Aorta (tissue), 5 donors: ENCODE results near the gene CYP2C18. TPM values are rescaled to one million over a fixed set of nuclear protein-coding genes. Genes with fewer than 3 reads are reported as not detected.

Source experiments
- ATAC-seq: fragments of 200-7000 bp; cut with Tn5 transposase; one replicate; pipeline ENCODE4 v1.9.1; 2022; ENCODE audit warnings: moderate library complexity; ENCODE audit not compliant: low FRiP score
- DNase-seq, 2 donors: peaks; one replicate each; pipeline ENCODE4 v3.0.0-alpha.2; 2020
- H3K27ac ChIP-seq, 2 donors: one replicate each; pipeline ENCODE4 v1.5.1; 2013; ENCODE audit warnings: low read length in 2 of 2, mild to moderate bottlenecking in 2 of 2, moderate library complexity in 2 of 2, control low read depth in 1 of 2, inconsistent platforms in 1 of 2, low read depth in 1 of 2
- H3K27me3 ChIP-seq, 2 donors: one replicate each; pipeline ENCODE4 v1.6.1; 2013; ENCODE audit warnings: control low read depth in 1 of 2, low read length in 1 of 2, mild to moderate bottlenecking in 1 of 2, moderate library complexity in 1 of 2; ENCODE audit not compliant: insufficient read depth in 2 of 2, control insufficient read depth in 1 of 2
- H3K36me3 ChIP-seq, 2 donors: one replicate each; pipeline ENCODE4 v1.6.1; 2013; ENCODE audit warnings: control low read depth in 1 of 2, low read length in 1 of 2, mild to moderate bottlenecking in 1 of 2; ENCODE audit not compliant: insufficient read depth in 2 of 2, control insufficient read depth in 1 of 2
- H3K4me1 ChIP-seq, 2 donors: one replicate each; pipeline ENCODE4 v1.6.1; 2013; ENCODE audit warnings: low read length in 2 of 2, control low read depth in 1 of 2, mild to moderate bottlenecking in 1 of 2, moderate library complexity in 1 of 2; ENCODE audit not compliant: insufficient read depth in 2 of 2, control insufficient read depth in 1 of 2
- H3K4me3 ChIP-seq, 2 donors: one replicate each; pipeline ENCODE4 v1.5.1; 2013; ENCODE audit warnings: low read length in 2 of 2, control low read depth in 1 of 2, mild to moderate bottlenecking in 1 of 2
- H3K9me3 ChIP-seq: one replicate; pipeline ENCODE4 v1.6.1; 2013; ENCODE audit warnings: mild to moderate bottlenecking, low read length; ENCODE audit not compliant: control insufficient read depth
- WGBS, 2 donors: extraction: QIAGEN DNeasy Blood & Tissue Kit; methylation state at CpG; one replicate each; pipeline ENCODE4 v1.1.7; 2013; 5-methylcytosine and 5-hydroxymethylcytosine counted together
- intact Hi-C, 2 donors: fragments of 100-400 bp; cut with DNase I; formaldehyde crosslinking; loops; one replicate each; pipeline versions ENCODE4 v1.14.2 to v1.15.0; 2022
- polyA plus RNA-seq, 2 donors: library from polyadenylated mRNA; stranded (reverse); fragments of 200-250 nt; gene quantifications; one replicate each; pipeline ENCODE4 v1.2.3, GENCODE V29; 2013
- total RNA-seq, 2 donors: library from RNA; stranded (reverse); fragmentation: NEBNext Ultra II Directional; extraction: Animal tissue kit (Norgen Biotek cat#: 25700); gene quantifications; one replicate each; pipeline ENCODE4 v1.2.1, GENCODE V29; 2021
- donor health status: healthy with polysubstance abuse.
- donor health status: Bipolar disorder and iron deficiency.
- donor health status: DM: no; HTN: no; CAD: no.
- donor health status: DM: no; HTN: no; CAD: no.
- donor health status: DM: yes; HTN: yes; CAD: no.

CYP2C18 gene
- total and polyA plus RNA-seq, 4 donors = 5.9 TPM; not detected in 3

GRCh38 chr10:94710578-94710977, 27.0 kb downstream of the CYP2C18 start:
- Histone ChIP-seq H3K27me3 (no peaks in the 10 kb centered on the region), H3K36me3 (no peaks in the 10 kb centered on the region), H3K4me3 (no peak overlapping the region), H3K4me1 (no peaks in the 10 kb centered on the region), H3K9me3 (no peaks in the 10 kb centered on the region), H3K27ac (no peak overlapping the region)
- no peak for DNase-seq
- ATAC-seq = no peak
- intact Hi-C loops = no loop called here

- DNase-seq (no peak), ATAC-seq (no peak)
- intact Hi-C loops = no loop called here
- Histone ChIP-seq H3K9me3 (no peaks in the 10 kb centered on the region), H3K36me3 (no peaks in the 10 kb centered on the region), H3K27ac (no peak overlapping the region), H3K4me3 (no peak overlapping the region), H3K27me3 (peaks cover 0 to 2% of the 10 kb centered on the region in 2 donors), H3K4me1 (no peaks in the 10 kb centered on the region)
Observed at GRCh38 chr10:94725871-94726270, 42.3 kb downstream of the CYP2C18 start.

- Histone ChIP-seq H3K4me1 (no peaks in the 10 kb centered on the region), H3K27me3 (no peaks in the 10 kb centered on the region), H3K27ac (no peak overlapping the region), H3K36me3 (no peaks in the 10 kb centered on the region), H3K9me3 (no peaks in the 10 kb centered on the region), H3K4me3 (no peak overlapping the region)
- ATAC-seq = no peak
- 61 to 67% methylated on average over 3 of the region's 3 CpGs for WGBS, 2 donors
- DNase-seq = no peak
- intact Hi-C loops = no loop called here
Observed at GRCh38 chr10:94735197-94735596, 51.7 kb downstream of the CYP2C18 start.

GRCh38 chr10:94738588-94738987, 55.1 kb downstream of the CYP2C18 start:
- ATAC-seq (no peak), DNase-seq (no peak)
- intact Hi-C loops = no loop called here
- H3K27ac ChIP-seq = no peak overlapping the region
- no peak overlapping the region for H3K4me3 ChIP-seq
- WGBS, 2 donors = 58 to 59% methylated on average over 2 of the region's 2 CpGs
- no peaks in the 10 kb centered on the region for H3K36me3 ChIP-seq
- no peaks in the 10 kb centered on the region for H3K27me3 ChIP-seq
- no peaks in the 10 kb centered on the region for H3K4me1 ChIP-seq
- peaks cover 1% of the 10 kb centered on the region for H3K9me3 ChIP-seq

- WGBS, 2 donors = 49 to 69% methylated on average over 2 of the region's 2 CpGs
- peaks cover 3% of the 10 kb centered on the region for H3K9me3 ChIP-seq
- H3K4me3 ChIP-seq = no peak overlapping the region
- H3K4me1 ChIP-seq = no peaks in the 10 kb centered on the region
- DNase-seq (no peak), ATAC-seq (no peak)
- intact Hi-C loops = no loop called here
- H3K36me3 ChIP-seq = no peaks in the 10 kb centered on the region
- no peaks in the 10 kb centered on the region for H3K27me3 ChIP-seq
- no peak overlapping the region for H3K27ac ChIP-seq
Observed at GRCh38 chr10:94747137-94747536, 63.6 kb downstream of the CYP2C18 start.

- no peak for ATAC-seq
- DNase-seq = no peak
- Histone ChIP-seq H3K27me3 (no peaks in the 10 kb centered on the region), H3K27ac (no peak overlapping the region), H3K4me1 (no peaks in the 10 kb centered on the region), H3K36me3 (no peaks in the 10 kb centered on the region), H3K4me3 (no peak overlapping the region), H3K9me3 (peaks cover 3% of the 10 kb centered on the region)
- intact Hi-C loops = no loop called here
- WGBS, 2 donors = 78 to 81% methylated on average over 4 of the region's 4 CpGs
Observed at GRCh38 chr10:94747838-94748237, 64.3 kb downstream of the CYP2C18 start.

- intact Hi-C loops = no loop called here
- ATAC-seq = no peak
- H3K27ac ChIP-seq = no peak overlapping the region
- no peak for DNase-seq
- no peaks in the 10 kb centered on the region for H3K4me1 ChIP-seq
- no peak overlapping the region for H3K4me3 ChIP-seq
- 72 to 80% methylated on average over 2 of the region's 2 CpGs for WGBS, 2 donors
- no peaks in the 10 kb centered on the region for H3K27me3 ChIP-seq
- no peaks in the 10 kb centered on the region for H3K9me3 ChIP-seq
- no peaks in the 10 kb centered on the region for H3K36me3 ChIP-seq
Observed at GRCh38 chr10:94757916-94758315, 74.4 kb downstream of the CYP2C18 start.

- no peak for DNase-seq
- H3K4me1 ChIP-seq = no peaks in the 10 kb centered on the region
- 63 to 65% methylated on average over 2 of the region's 2 CpGs for WGBS, 2 donors
- H3K9me3 ChIP-seq = no peaks in the 10 kb centered on the region
- H3K27ac ChIP-seq = no peak overlapping the region
- no peak for ATAC-seq
- no peaks in the 10 kb centered on the region for H3K27me3 ChIP-seq
- no peak overlapping the region for H3K4me3 ChIP-seq
- no peaks in the 10 kb centered on the region for H3K36me3 ChIP-seq
- intact Hi-C loops = no loop called here
Observed at GRCh38 chr10:94760586-94761178, 77.2 kb downstream of the CYP2C18 start.

- Histone ChIP-seq H3K27me3 (no peaks in the 10 kb centered on the region), H3K9me3 (no peaks in the 10 kb centered on the region), H3K4me3 (no peak within 1 kb of the TSS), H3K27ac (no peak within 1 kb of the TSS), H3K36me3 (no peaks in the 10 kb centered on the region), H3K4me1 (no peaks in the 10 kb centered on the region)
- ATAC-seq (no peak), DNase-seq (no peak)
- intact Hi-C loops = no loop called here
- 71 to 72% methylated on average over 3 of the region's 3 CpGs for WGBS, 2 donors
Observed at GRCh38 chr10:94762393-94762792, 78.9 kb downstream of the CYP2C18 start, which contains the start of gene CYP2C19. CYP2C19 (plus strand) TSS chr10:94762681; CDS start chr10:94762706, 25 bp downstream.
